ENCODE results near the gene ATP6V1E1. TPM values are rescaled to one million over a fixed set of nuclear protein-coding genes. Genes with fewer than 3 reads are reported as not detected.
A peak's percentile ranks its signal among the peaks of the same experiment; 100 is the strongest.
"Not testable (repeated sequence)": the region's sequence is repeated elsewhere in the genome, so short reads cannot be mapped to it uniquely, and the experiment has no call there.

Gene ATP6V1E1
- total RNA-seq, 1 donor = 177 TPM

- TF ChIP-seq, protein P1, sequence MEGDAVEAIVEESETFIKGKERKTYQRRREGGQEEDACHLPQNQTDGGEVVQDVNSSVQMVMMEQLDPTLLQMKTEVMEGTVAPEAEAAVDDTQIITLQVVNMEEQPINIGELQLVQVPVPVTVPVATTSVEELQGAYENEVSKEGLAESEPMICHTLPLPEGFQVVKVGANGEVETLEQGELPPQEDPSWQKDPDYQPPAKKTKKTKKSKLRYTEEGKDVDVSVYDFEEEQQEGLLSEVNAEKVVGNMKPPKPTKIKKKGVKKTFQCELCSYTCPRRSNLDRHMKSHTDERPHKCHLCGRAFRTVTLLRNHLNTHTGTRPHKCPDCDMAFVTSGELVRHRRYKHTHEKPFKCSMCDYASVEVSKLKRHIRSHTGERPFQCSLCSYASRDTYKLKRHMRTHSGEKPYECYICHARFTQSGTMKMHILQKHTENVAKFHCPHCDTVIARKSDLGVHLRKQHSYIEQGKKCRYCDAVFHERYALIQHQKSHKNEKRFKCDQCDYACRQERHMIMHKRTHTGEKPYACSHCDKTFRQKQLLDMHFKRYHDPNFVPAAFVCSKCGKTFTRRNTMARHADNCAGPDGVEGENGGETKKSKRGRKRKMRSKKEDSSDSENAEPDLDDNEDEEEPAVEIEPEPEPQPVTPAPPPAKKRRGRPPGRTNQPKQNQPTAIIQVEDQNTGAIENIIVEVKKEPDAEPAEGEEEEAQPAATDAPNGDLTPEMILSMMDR (IDR thresholded peaks at IDR 0.05; ENCODE audit: insufficient read depth, low read depth, low read length) = no peak
- DNase-seq (ENCODE audit: low read depth) = peak; percentile 31
- H3K4me3 ChIP-seq (ENCODE audit: low read depth, low read length) = no peak overlapping the region
Measured at GRCh38 chr22:17576470-17576869, 52.1 kb downstream of the ATP6V1E1 start.

GRCh38 chr22:17575681-17576080 is 52.9 kb downstream of the ATP6V1E1 start:
- H3K4me3 ChIP-seq (ENCODE audit: low read depth, low read length) = no peak overlapping the region
- TF ChIP-seq, protein P1 (IDR thresholded peaks at IDR 0.05; ENCODE audit: insufficient read depth, low read depth, low read length) = no peak
- no peak for DNase-seq (ENCODE audit: low read depth)

- no peak overlapping the region for H3K4me3 ChIP-seq (ENCODE audit: low read depth, low read length)
- TF ChIP-seq, protein P1 (IDR thresholded peaks at IDR 0.05; ENCODE audit: insufficient read depth, low read depth, low read length) = no peak
- no peak for DNase-seq (ENCODE audit: low read depth)
Measured at GRCh38 chr22:17575151-17575550, 53.4 kb downstream of the ATP6V1E1 start.

DNA sequence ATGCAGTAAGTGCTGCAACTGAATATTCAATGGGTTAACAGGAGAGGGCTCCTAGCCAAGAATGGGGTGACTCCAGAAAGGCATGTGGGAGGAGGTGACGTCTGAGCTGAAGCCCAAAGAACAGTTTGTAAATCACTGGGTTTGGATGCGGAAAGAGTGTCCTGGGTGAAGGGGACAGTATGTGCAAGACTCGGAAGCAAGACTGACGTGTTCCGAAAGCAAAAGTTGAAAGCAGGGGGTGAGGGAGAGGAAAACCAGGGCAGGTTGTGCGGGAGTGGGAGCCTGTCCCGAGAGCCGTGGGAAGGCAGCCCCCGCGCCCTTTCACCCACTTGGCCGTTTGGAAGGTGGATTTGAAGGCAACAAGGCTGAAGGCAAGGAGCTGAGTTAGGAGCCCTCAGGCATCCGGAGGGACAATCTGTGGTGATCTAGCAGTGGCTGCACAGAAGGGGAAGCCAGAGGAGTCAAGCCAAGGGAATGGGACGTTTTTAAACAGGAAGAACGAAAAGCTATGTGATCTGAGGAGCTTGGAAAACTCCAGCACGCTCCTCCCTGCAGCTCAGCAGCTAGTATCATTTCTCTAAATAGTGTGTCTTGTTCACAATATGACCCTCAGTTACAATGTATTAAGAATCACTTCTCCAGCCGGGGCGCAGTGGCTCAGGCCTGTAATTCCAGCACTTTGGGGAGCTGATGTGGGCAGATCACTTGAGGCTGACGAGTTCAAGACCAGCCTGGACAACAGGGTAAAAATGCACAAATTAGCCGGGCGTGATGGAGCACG is 57.5 kb downstream of the ATP6V1E1 start:
- peak; percentile 95 for DNase-seq (ENCODE audit: low read depth)
- peak overlapping the region; percentile 44 for H3K4me3 ChIP-seq (ENCODE audit: low read depth, low read length)
- TF ChIP-seq, protein P1 (IDR thresholded peaks at IDR 0.05; ENCODE audit: insufficient read depth, low read depth, low read length) = no peak

DNA sequence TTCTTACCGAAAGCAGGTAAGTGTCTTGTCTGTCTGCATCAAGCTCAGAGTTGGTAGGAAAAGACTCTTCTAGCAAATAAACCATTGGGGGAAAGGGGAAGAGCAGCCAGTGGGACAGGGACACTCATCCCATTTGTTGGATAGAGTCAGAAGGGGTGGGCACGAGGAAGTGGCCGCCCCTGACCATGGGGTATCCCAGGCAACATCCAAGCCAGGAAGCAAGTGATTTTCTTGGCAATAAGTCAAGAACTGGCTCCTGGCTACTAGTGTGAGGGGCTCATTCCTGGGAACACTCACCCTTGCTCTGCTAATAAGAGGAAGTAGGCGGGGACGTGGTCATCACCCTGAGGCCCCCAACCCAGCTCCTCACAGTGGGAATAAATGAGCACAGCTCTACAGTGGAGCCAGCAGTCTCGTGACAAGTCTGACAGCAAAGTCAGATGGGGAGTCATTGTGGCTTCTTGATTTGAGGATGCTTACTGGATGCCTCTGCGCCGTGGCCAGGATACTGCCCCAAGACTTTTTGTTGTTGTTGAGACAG is 58.5 kb downstream of the ATP6V1E1 start:
- H3K4me3 ChIP-seq (ENCODE audit: low read depth, low read length) = peak overlapping the region; percentile 50
- DNase-seq (ENCODE audit: low read depth) = peak; percentile 38
- TF ChIP-seq, protein P1 (IDR thresholded peaks at IDR 0.05; ENCODE audit: insufficient read depth, low read depth, low read length) = no peak

- TF ChIP-seq, protein P1 (IDR thresholded peaks at IDR 0.05; ENCODE audit: insufficient read depth, low read depth, low read length) = no peak
- DNase-seq (ENCODE audit: low read depth) = no peak
- no peak overlapping the region for H3K4me3 ChIP-seq (ENCODE audit: low read depth, low read length)
Measured at GRCh38 chr22:17566776-17567175, 61.8 kb downstream of the ATP6V1E1 start.

DNA sequence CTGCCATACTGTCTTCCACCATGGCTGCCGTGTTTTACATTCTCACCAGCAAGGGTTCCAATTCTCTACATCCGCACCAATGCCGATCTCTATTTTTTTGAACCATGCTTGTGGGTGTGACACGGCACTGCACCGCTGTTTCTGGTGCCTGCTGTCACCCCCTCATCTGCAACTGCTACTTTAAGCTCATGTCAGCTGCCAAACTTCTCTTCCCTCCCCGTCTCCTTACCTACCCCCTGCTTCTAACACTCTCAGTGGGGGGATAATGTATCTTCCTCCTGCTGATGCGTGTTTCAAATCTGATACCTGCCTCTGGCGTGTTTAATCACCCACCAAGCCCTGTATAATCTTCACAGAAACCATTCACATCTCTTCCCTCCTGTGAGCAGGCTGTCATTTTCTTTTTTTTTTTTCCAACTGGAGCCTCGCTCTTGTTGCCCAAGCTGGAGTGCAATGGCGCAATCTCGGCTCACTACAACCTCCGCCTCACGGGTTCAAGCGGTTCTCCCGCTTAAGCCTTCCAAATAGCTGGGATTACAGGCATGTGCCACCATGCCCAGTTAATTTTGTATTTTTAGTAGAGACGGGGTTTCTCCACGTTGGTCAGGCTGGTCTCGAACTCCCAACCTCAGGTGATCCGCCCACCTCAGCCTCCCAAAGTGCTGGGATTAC is 62.4 kb downstream of the ATP6V1E1 start:
- DNase-seq (ENCODE audit: low read depth) = not testable (repeated sequence)

More for the DNA sequence above, 62.4 kb downstream of the ATP6V1E1 start:
- not testable (repeated sequence) for H3K4me3 ChIP-seq (ENCODE audit: low read depth, low read length)
